Activated T-helper 2 cell treated with anti-CD3 and anti-CD28 coated beads, Interferon-gamma antibody, Interleukin-2, Interleukin-4, amounts not matched to agents 10 μg/mL and 5 μg/mL and 100 μg/mL, durations not matched to agents 14 hours and 24 hours and 36 hours (primary cell): ENCODE measurements around the gene LEFTY1. TPM values are rescaled to one million over a fixed set of nuclear protein-coding genes. Genes with fewer than 3 reads are reported as not detected.
"Not testable (repeated sequence)": the region's sequence is repeated elsewhere in the genome, so short reads cannot be mapped to it uniquely, and the experiment has no call there.

Source experiments
- DNase-seq: peaks from one replicate; pipeline ENCODE4 v3.0.0; 2021; ENCODE audit warnings: low spot score
- H3K27ac Mint-ChIP-seq: one replicate; pipeline ENCODE4 v1.8.0; 2021; ENCODE audit warnings: mixed read lengths
- H3K27me3 Mint-ChIP-seq: one replicate; pipeline ENCODE4 v1.8.0; 2021; ENCODE audit warnings: low read depth, mixed read lengths
- H3K36me3 Mint-ChIP-seq: one replicate; pipeline ENCODE4 v1.8.0; 2021; ENCODE audit warnings: low read depth, mixed read lengths
- H3K4me1 Mint-ChIP-seq: one replicate; pipeline ENCODE4 v1.8.0; 2021; ENCODE audit warnings: low read depth, mixed read lengths
- H3K4me3 Mint-ChIP-seq: one replicate; pipeline ENCODE4 v1.8.0; 2021; ENCODE audit warnings: low read depth, mild to moderate bottlenecking, moderate library complexity, mixed read lengths
- H3K9me3 Mint-ChIP-seq: one replicate; pipeline ENCODE4 v1.8.0; 2021; ENCODE audit warnings: mixed read lengths
- intact Hi-C: fragments of 100-400 bp; cut with micrococcal nuclease; formaldehyde crosslinking; loops from one replicate; pipeline ENCODE4 v1.15.1; 2023
- total RNA-seq: library from RNA; stranded (reverse); gene quantifications from 2 replicates; pipeline ENCODE4 v1.2.3, GENCODE V29; 2022

LEFTY1 gene
- total RNA-seq, 1 donor from 2014 or later, result not detected

DNA sequence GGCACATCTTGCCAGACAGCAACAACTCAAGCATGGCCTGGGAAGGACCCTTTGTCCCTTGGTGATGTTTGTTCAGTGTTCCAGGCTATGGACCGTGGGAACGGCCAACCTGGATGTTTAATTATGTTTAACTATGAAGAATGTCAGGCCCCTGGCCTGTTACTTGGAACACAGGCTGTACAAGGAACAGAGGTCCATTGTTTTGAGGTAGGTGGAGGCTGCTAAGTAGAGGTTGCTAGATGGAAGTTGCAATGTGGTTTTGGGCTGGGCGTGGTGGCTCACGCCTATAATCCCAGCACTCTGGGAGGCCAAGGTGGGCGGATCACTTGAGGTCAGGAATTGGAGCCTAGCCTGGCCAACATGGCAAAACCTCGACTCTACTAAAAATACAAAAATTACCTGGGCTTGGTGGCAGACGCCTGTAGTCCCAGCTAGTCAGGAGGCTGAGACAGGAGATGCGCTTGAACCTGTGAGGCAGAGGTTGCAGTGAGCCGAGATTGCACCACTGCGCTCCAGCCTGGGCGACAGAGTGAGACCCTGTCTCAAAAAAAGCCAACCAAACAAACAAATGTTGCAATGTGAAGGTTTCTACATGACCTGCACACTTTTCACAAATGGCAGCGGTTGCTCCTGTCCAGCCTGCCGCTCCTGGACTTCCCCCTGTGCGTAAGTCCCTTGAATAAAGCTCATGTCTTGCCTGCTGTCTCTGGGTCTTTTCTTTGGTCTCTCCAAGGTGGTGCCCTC, 2.5 kb upstream of the LEFTY1 start:
- intact Hi-C loops, result no loop called here
- H3K4me3 Mint-ChIP-seq, result no peak overlapping the region
- peaks cover 16% of the 10 kb centered on the region for H3K27me3 Mint-ChIP-seq
- H3K36me3 Mint-ChIP-seq, result no peaks in the 10 kb centered on the region
- no peak for DNase-seq
- no peak overlapping the region for H3K27ac Mint-ChIP-seq
- no peaks in the 10 kb centered on the region for H3K9me3 Mint-ChIP-seq
- H3K4me1 Mint-ChIP-seq, result peaks cover 8% of the 10 kb centered on the region

DNA sequence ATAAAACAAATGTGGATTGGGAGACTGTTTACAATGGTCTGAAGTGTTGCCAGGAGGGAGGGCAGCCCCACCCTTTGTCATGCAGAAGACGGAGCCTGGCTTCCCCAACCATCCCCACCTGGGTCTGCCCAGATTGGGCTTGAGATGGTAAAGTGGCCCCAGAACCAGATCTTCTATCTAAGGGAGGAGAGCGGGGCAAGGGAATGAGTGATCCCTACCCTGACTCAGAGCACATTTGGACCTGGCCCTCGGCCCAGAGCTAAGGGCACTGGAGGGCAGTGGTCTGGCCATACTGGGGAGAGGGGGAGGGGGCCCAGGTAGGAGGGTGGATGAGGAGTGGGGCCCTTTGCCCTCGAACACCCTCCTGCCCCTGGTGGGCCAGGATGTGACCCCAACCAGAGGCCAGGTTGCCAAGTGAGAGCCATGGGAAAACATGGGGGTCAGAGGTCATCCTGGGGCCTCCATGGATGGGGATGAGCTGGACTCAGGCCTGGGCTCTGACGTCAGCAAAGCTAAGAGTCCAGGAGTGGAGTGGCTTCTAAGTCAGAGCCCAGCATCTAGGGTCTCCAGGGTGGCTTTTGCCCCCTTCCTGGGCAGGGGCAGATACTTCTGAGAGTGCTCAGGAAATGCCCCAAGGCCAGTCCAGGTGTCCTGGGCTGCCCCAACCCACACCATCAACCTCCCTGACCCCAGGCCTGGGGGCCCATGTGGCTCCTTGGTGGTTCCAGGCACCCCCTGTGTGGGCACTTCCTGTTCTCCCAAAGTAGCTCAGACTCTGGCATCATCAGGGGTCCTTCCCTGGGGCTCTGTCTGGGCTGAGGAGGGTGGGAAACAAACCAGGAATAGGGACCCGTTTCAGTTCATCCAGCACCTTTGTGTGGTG, 1.6 kb upstream of the LEFTY1 start:
- intact Hi-C loops, result no loop called here
- no peak for DNase-seq
- Mint-ChIP-seq H3K36me3 (no peaks in the 10 kb centered on the region), H3K4me1 (peaks cover 2% of the 10 kb centered on the region), H3K27me3 (peaks cover 18% of the 10 kb centered on the region), H3K27ac (no peak overlapping the region), H3K9me3 (no peaks in the 10 kb centered on the region), H3K4me3 (no peak overlapping the region)

DNA sequence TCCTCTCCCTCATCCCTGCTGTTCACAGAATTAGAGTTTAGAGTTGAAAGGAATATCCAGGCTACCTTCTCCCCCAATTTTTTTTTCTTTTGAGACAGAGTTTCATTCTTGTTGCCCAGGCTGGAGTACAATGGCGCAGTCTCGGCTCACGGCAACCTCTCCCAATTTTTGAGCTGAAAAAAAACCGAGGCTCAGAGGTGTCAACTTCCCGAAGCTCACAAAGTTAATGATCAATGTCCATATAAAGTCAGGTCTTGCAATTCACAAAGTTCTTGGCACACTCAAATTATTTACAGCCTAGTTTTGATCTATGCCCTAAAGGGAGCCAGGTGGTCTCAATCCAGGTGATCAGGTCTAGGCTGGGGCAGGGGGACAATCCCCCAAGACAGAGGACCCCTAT, 797 bp upstream of the LEFTY1 start:
- no peak overlapping the region for H3K27ac Mint-ChIP-seq
- intact Hi-C loops, result no loop called here
- no peak for DNase-seq
- no peak overlapping the region for H3K4me3 Mint-ChIP-seq
- no peaks in the 10 kb centered on the region for H3K36me3 Mint-ChIP-seq
- peaks cover 2% of the 10 kb centered on the region for H3K4me1 Mint-ChIP-seq
- H3K9me3 Mint-ChIP-seq, result no peaks in the 10 kb centered on the region
- H3K27me3 Mint-ChIP-seq, result peaks cover 18% of the 10 kb centered on the region

- DNase-seq, result no peak
- Mint-ChIP-seq H3K36me3 (no peaks in the 10 kb centered on the region), H3K27ac (no peak overlapping the region), H3K27me3 (peaks cover 17% of the 10 kb centered on the region), H3K9me3 (no peaks in the 10 kb centered on the region), H3K4me3 (no peak overlapping the region), H3K4me1 (peaks cover 6% of the 10 kb centered on the region)
- intact Hi-C loops, result no loop called here
These were observed 553 bp downstream of the LEFTY1 start for GRCh38 chr1:225888289-225888897.

GRCh38 chr1:225887554-225888288, 1.2 kb downstream of the LEFTY1 start:
- not testable (repeated sequence) for H3K27ac Mint-ChIP-seq, H3K4me3 Mint-ChIP-seq

GRCh38 chr1:225887030-225887314, 2.0 kb downstream of the LEFTY1 start:
- H3K27me3 Mint-ChIP-seq, result peaks cover 20% of the 10 kb centered on the region
- no peak overlapping the region for H3K27ac Mint-ChIP-seq
- peaks cover 10% of the 10 kb centered on the region for H3K4me1 Mint-ChIP-seq
- H3K9me3 Mint-ChIP-seq, result no peaks in the 10 kb centered on the region
- intact Hi-C loops, result no loop called here
- H3K4me3 Mint-ChIP-seq, result no peak overlapping the region
- DNase-seq, result no peak
- no peaks in the 10 kb centered on the region for H3K36me3 Mint-ChIP-seq

More at GRCh38 chr1:225887554-225888288, 1.2 kb downstream of the LEFTY1 start:
- H3K36me3 Mint-ChIP-seq, H3K4me1 Mint-ChIP-seq, DNase-seq, H3K9me3 Mint-ChIP-seq, intact Hi-C loops: not testable (repeated sequence)
- peaks cover 20% of the 10 kb centered on the region for H3K27me3 Mint-ChIP-seq

GRCh38 chr1:225886159-225887029, 2.6 kb downstream of the LEFTY1 start:
- peaks cover 11% of the 10 kb centered on the region for H3K4me1 Mint-ChIP-seq
- no peak for DNase-seq
- no peak overlapping the region for H3K27ac Mint-ChIP-seq
- no peak overlapping the region for H3K4me3 Mint-ChIP-seq
- no peaks in the 10 kb centered on the region for H3K9me3 Mint-ChIP-seq
- intact Hi-C loops, result no loop called here
- H3K36me3 Mint-ChIP-seq, result no peaks in the 10 kb centered on the region
- peaks cover 20% of the 10 kb centered on the region for H3K27me3 Mint-ChIP-seq

DNA sequence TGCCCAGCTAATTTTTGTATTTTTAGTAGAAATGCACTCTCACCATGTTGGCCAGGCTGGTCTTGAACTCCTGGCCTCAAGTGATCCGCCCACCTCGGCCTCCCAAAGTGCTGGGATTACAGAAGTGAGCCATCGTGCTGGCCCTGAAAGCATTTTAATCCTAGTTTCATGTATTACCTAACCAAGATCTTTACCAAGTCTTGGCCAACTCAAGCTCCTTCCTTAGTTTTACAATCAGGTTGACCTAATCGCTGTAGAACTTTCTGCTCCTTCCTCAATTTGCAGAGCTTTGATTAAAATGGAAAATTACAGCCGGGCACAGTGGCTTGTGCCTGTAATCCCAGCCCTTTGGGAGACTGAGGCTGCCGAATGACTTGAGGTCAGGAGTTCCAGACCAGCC, 3.6 kb downstream of the LEFTY1 start:
- no peak overlapping the region for H3K27ac Mint-ChIP-seq
- DNase-seq, result no peak
- H3K4me1 Mint-ChIP-seq, result peaks cover 19% of the 10 kb centered on the region
- peaks cover 18% of the 10 kb centered on the region for H3K27me3 Mint-ChIP-seq
- intact Hi-C loops, result no loop called here
- H3K9me3 Mint-ChIP-seq, result no peaks in the 10 kb centered on the region
- H3K4me3 Mint-ChIP-seq, result no peak overlapping the region
- no peaks in the 10 kb centered on the region for H3K36me3 Mint-ChIP-seq

DNA sequence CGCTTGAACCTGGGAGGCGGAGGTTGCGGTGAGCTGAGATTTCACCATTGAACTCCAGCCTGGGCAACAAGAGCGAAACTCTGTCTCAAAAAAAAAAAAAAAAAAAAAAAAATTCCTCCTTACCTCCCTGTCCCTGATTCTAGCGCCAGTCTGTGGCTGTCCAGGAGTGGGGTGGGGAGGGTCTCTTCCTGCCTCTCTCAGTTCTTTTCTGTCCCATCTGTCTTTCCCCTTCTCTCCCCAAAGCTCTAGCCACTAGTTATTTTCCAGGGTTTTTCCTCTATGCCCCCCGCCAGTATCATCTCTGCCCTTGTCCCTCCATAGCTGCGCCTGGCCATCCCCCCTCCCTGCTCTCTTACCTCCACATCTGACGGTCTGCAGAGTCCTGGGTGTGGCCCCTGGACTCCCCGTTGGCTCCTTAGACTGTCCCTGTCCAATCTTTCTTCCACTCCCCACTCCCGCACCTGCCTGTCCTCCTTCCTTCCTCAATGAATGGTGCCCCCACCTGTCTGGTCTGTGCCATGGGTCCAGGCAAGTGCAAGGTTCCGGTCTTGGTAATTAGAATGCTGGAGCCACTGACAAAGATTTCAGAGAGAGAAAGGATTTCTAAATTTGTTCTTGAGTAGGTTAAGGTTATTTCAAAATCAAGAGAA, 5.2 kb downstream of the LEFTY1 start:
- Mint-ChIP-seq H3K36me3 (no peaks in the 10 kb centered on the region), H3K4me3 (peak overlapping the region; percentile 84), H3K27me3 (peaks cover 18% of the 10 kb centered on the region), H3K9me3 (no peaks in the 10 kb centered on the region), H3K4me1 (peaks cover 34% of the 10 kb centered on the region), H3K27ac (no peak overlapping the region)
- DNase-seq, result no peak
- intact Hi-C loops, result loop anchor here (2.0 to 5.0 kb wide), 2 partner anchors 41 to 114 kb away; partner anchors contain the start of genes PYCR2 and SDE2

GRCh38 chr1:225882694-225883615, 6.0 kb downstream of the LEFTY1 start:
- no peaks in the 10 kb centered on the region for H3K9me3 Mint-ChIP-seq
- peaks cover 14% of the 10 kb centered on the region for H3K27me3 Mint-ChIP-seq
- H3K4me3 Mint-ChIP-seq, result peak overlapping the region; percentile 84
- DNase-seq, result no peak
- peaks cover 38% of the 10 kb centered on the region for H3K4me1 Mint-ChIP-seq
- intact Hi-C loops, result loop anchor here (1.0 to 5.0 kb wide), 4 partner anchors 17 to 114 kb away; partner anchors contain the start of genes PYCR2 and SDE2
- peak overlapping the region; percentile 67 for H3K27ac Mint-ChIP-seq
- no peaks in the 10 kb centered on the region for H3K36me3 Mint-ChIP-seq
